CD14-positive monocyte (primary cell): ENCODE data around the gene PPP1R15A. TPM values are rescaled to one million over a fixed set of nuclear protein-coding genes. Genes with fewer than 3 reads are reported as not detected.

ENCODE experiments used
- DNase-seq, 3 donors: peaks; one replicate each; pipeline ENCODE4 v3.0.0-alpha.2; 2011 to 2022
- H2AFZ ChIP-seq: 2 replicates; pipeline ENCODE4 v1.6.0; 2012; ENCODE audit warnings: mild to moderate bottlenecking, low read depth, low read length, inconsistent platforms; ENCODE audit not compliant: insufficient read depth, poor library complexity, severe bottlenecking
- H3K27ac ChIP-seq, 2 donors: 1 replicate in 1 of 2; 2 replicates in 1 of 2; pipeline ENCODE4 v1.5.1; 2012 to 2013; ENCODE audit warnings: low read length in 2 of 2, control low read depth in 1 of 2, inconsistent platforms in 1 of 2, low read depth in 1 of 2, mild to moderate bottlenecking in 1 of 2
- H3K27me3 ChIP-seq, 2 donors: one replicate each; pipeline versions ENCODE4 v1.6.0 to v1.6.1; 2011 to 2013; ENCODE audit warnings: low read length in 2 of 2; ENCODE audit not compliant: control insufficient read depth in 2 of 2, insufficient read depth in 2 of 2
- H3K36me3 ChIP-seq, 2 donors: replicated peaks in 1 of 2; 1 replicate in 1 of 2; 2 replicates in 1 of 2; pipeline versions ENCODE4 v1.5.1 to v1.6.1; 2012 to 2013; ENCODE audit warnings: low read length in 2 of 2, control low read depth in 1 of 2, inconsistent platforms in 1 of 2, mild to moderate bottlenecking in 1 of 2; ENCODE audit not compliant: insufficient read depth in 2 of 2, control insufficient read depth in 1 of 2
- H3K4me1 ChIP-seq, 2 donors: 1 replicate in 1 of 2; 2 replicates in 1 of 2; pipeline versions ENCODE4 v1.5.1 to v1.6.1; 2012 to 2013; ENCODE audit warnings: low read length in 2 of 2, control low read depth in 1 of 2, inconsistent platforms in 1 of 2, mild to moderate bottlenecking in 1 of 2, moderate library complexity in 1 of 2; ENCODE audit not compliant: insufficient read depth in 2 of 2, control insufficient read depth in 1 of 2
- H3K4me2 ChIP-seq: replicated peaks from 2 replicates; pipeline ENCODE3; 2012; ENCODE audit warnings: low read length, moderate library complexity, mild to moderate bottlenecking; ENCODE audit not compliant: poor library complexity, severe bottlenecking; ENCODE audit errors: extremely low read depth
- H3K4me3 ChIP-seq, 3 experiments: fragments of 200-600 bp in 1 of 3; sonication (generic) in 1 of 3; replicated peaks in 1 of 3; 1 replicate in 2 of 3; 2 replicates in 1 of 3; pipeline ENCODE4 v1.5.1; 2011 to 2013; ENCODE audit warnings: low read length in 3 of 3, mild to moderate bottlenecking in 3 of 3, control low read depth in 2 of 3, low read depth in 2 of 3, inconsistent platforms in 1 of 3, moderate library complexity in 1 of 3
- H3K79me2 ChIP-seq: 2 replicates; pipeline ENCODE4 v1.6.0; 2012; ENCODE audit warnings: mild to moderate bottlenecking, control low read depth, inconsistent platforms, low read length, moderate library complexity; ENCODE audit not compliant: insufficient read depth
- H3K9ac ChIP-seq: 2 replicates; pipeline ENCODE4 v1.6.0; 2017; ENCODE audit warnings: low read length, mild to moderate bottlenecking; ENCODE audit not compliant: insufficient read depth, poor library complexity, severe bottlenecking
- H3K9me3 ChIP-seq, 2 donors: replicated peaks in 1 of 2; 1 replicate in 1 of 2; 2 replicates in 1 of 2; pipeline versions ENCODE4 v1.5.1 to v1.6.1; 2012 to 2013; ENCODE audit warnings: low read length in 2 of 2, control low read depth in 1 of 2; ENCODE audit not compliant: control insufficient read depth in 1 of 2, insufficient read depth in 1 of 2
- H4K20me1 ChIP-seq: 2 replicates; pipeline ENCODE4 v1.6.0; 2012; ENCODE audit warnings: mild to moderate bottlenecking, low read length, control low read depth, moderate library complexity; ENCODE audit not compliant: insufficient read depth
- H3K27ac Mint-ChIP-seq, 7 donors: one replicate each; pipeline ENCODE4 v1.8.0; 2020; ENCODE audit warnings: mild to moderate bottlenecking in 7 of 7, mixed read lengths in 7 of 7, moderate library complexity in 6 of 7, inconsistent platforms in 2 of 7
- H3K27me3 Mint-ChIP-seq, 3 donors: one replicate each; pipeline ENCODE4 v1.8.0; 2021 to 2022; ENCODE audit warnings: low read depth in 3 of 3, mild to moderate bottlenecking in 3 of 3, mixed read lengths in 3 of 3, moderate library complexity in 3 of 3, inconsistent platforms in 1 of 3
- H3K36me3 Mint-ChIP-seq, 2 donors: one replicate each; pipeline ENCODE4 v1.8.0; 2020; ENCODE audit warnings: mixed read lengths in 2 of 2, inconsistent platforms in 1 of 2, mild to moderate bottlenecking in 1 of 2
- H3K4me1 Mint-ChIP-seq: one replicate; pipeline ENCODE4 v1.8.0; 2020; ENCODE audit warnings: mild to moderate bottlenecking, mixed read lengths
- H3K4me3 Mint-ChIP-seq, 2 donors: one replicate each; pipeline ENCODE4 v1.8.0; 2020; ENCODE audit warnings: mild to moderate bottlenecking in 2 of 2, mixed read lengths in 2 of 2, moderate library complexity in 1 of 2
- H3K9me3 Mint-ChIP-seq, 7 donors: one replicate each; pipeline ENCODE4 v1.8.0; 2020 to 2022; ENCODE audit warnings: mixed read lengths in 7 of 7, mild to moderate bottlenecking in 6 of 7, moderate library complexity in 6 of 7, inconsistent platforms in 2 of 7
- CTCF ChIP-seq: fragments of 200-600 bp; IDR thresholded peaks from one replicate; pipeline ENCODE4 v1.8.0; 2022; ENCODE audit warnings: antibody characterized with exemption, mild to moderate bottlenecking
- WGBS: methylation state at CpG from one replicate; pipeline ENCODE4 v1.1.5; 2013; ENCODE audit warnings: missing lambda C conversion rate; ENCODE audit not compliant: insufficient coverage; 5-methylcytosine and 5-hydroxymethylcytosine counted together
- intact Hi-C, 2 donors: fragments of 100-400 bp; cut with micrococcal nuclease; formaldehyde crosslinking; loops; one replicate each; pipeline versions ENCODE4 v1.15.0 to v1.15.1; 2023
- polyA plus RNA-seq, 3 donors: library from polyadenylated mRNA; depleted of rRNA in 1 of 3; unstranded in 2 of 3; stranded (reverse) in 1 of 3; fragments of 300-500 nt in 2 of 3; fragments of >200 nt in 1 of 3; fragmentation: Illumina TruSeq in 2 of 3; gene quantifications; 1 replicate in 2 of 3; 2 replicates in 1 of 3; pipeline ENCODE4 v1.2.3, GENCODE V29; 2012 to 2021

The PPP1R15A gene
- polyA plus RNA-seq, 3 donors, result 127 to 745 (median 169) TPM

GRCh38 chr19:48890551-48890950, 18.3 kb downstream of the PPP1R15A start:
- no peak overlapping the region for H2AFZ ChIP-seq
- no peak for TF ChIP-seq CTCF
- no peaks in the 10 kb centered on the region for H3K9me3 ChIP-seq
- H3K27ac ChIP-seq, result no peak overlapping the region
- WGBS, result no CpG with 5 or more reads among the region's 4 CpGs
- peaks cover 9 to 18% of the 10 kb centered on the region in 2 donors for H3K27me3 ChIP-seq
- Mint-ChIP-seq H3K27me3 (peaks cover 27 to 40% (median 32%) of the 10 kb centered on the region in 3 donors), H3K36me3 (peaks cover 0 to 4% of the 10 kb centered on the region in 2 donors), H3K4me3 (no peak overlapping the region), H3K27ac (peak overlapping the region in 1 of 7 donors; percentile 60), H3K9me3 (peaks cover 0 to 9% (median 1%) of the 10 kb centered on the region in 7 donors), H3K4me1 (peaks cover 3% of the 10 kb centered on the region)
- H3K36me3 ChIP-seq, result no peaks in the 10 kb centered on the region
- no peaks in the 10 kb centered on the region for H4K20me1 ChIP-seq
- peaks cover 0 to 3% of the 10 kb centered on the region in 2 donors for H3K4me1 ChIP-seq
- no peak overlapping the region for H3K4me3 ChIP-seq
- intact Hi-C loops, result no loop called here
- H3K4me2 ChIP-seq, result no peak overlapping the region
- H3K79me2 ChIP-seq, result no peaks in the 10 kb centered on the region
- no peak overlapping the region for H3K9ac ChIP-seq
- no peak for DNase-seq

- WGBS, result 45% methylated on average over 21 of the region's 21 CpGs
- Mint-ChIP-seq H3K4me3 (peak overlapping the region in 1 of 2 donors; percentile 80), H3K4me1 (peaks cover 17% of the 10 kb centered on the region), H3K36me3 (peaks cover 0 to 4% of the 10 kb centered on the region in 2 donors), H3K27ac (peak overlapping the region in 1 of 7 donors; percentile 18), H3K9me3 (peaks cover 0 to 19% (median 7%) of the 10 kb centered on the region in 7 donors), H3K27me3 (peaks cover 46 to 58% (median 53%) of the 10 kb centered on the region in 3 donors)
- H3K9ac ChIP-seq, result no peak overlapping the region
- TF ChIP-seq CTCF, result no peak
- H3K4me3 ChIP-seq, result peak overlapping the region in 1 of 3 experiments; percentile 64
- H4K20me1 ChIP-seq, result no peaks in the 10 kb centered on the region
- no peak overlapping the region for H3K27ac ChIP-seq
- peaks cover 9 to 31% of the 10 kb centered on the region in 2 donors for H3K27me3 ChIP-seq
- peaks cover 2% of the 10 kb centered on the region for H3K79me2 ChIP-seq
- H2AFZ ChIP-seq, result peak overlapping the region; percentile 73
- intact Hi-C loops, result loop anchor here in 1 of 2 donors (5.0 kb wide), 1 partner anchor 77 kb away; no protein-coding TSS in a partner anchor
- DNase-seq, result no peak
- H3K9me3 ChIP-seq, result no peaks in the 10 kb centered on the region
- peaks cover 12 to 22% of the 10 kb centered on the region in 2 donors for H3K4me1 ChIP-seq
- H3K4me2 ChIP-seq, result no peak overlapping the region
- H3K36me3 ChIP-seq, result no peaks in the 10 kb centered on the region
Observed at GRCh38 chr19:48895226-48895625, 23.0 kb downstream of the PPP1R15A start.
